Activated naive CD8-positive, alpha-beta T cell treated with anti-CD3 and anti-CD28 coated beads, Interleukin-2, amount 10 ng/mL, durations not matched to agents 7 days and 5 days (primary cell): ENCODE data around the gene TDRD12. TPM values are rescaled to one million over a fixed set of nuclear protein-coding genes. Genes with fewer than 3 reads are reported as not detected.
A peak's percentile ranks its signal among the peaks of the same experiment; 100 is the strongest.
"Not testable (repeated sequence)": the region's sequence is repeated elsewhere in the genome, so short reads cannot be mapped to it uniquely, and the experiment has no call there.

ENCODE experiments used
- ATAC-seq: fragments of 150-1000 bp; cut with Tn5 transposase; one replicate; pipeline ENCODE4 v1.10.0; 2021; ENCODE audit warnings: low read depth, moderate library complexity
- POLR2A ChIA-PET: fragments of 350-600 bp; sonication (Branson Sonifier 250); formaldehyde crosslinking; loops from one replicate; lab custom pipeline; 2021; ENCODE audit warnings: antibody characterized with exemption; lab: Charles Lee
- DNase-seq: peaks from one replicate; pipeline ENCODE4 v3.0.0; 2021
- H3K27ac Mint-ChIP-seq: one replicate; pipeline ENCODE4 v1.8.0; 2022; ENCODE audit warnings: mild to moderate bottlenecking, mixed read lengths
- H3K27me3 Mint-ChIP-seq: one replicate; pipeline ENCODE4 v1.8.0; 2022; ENCODE audit warnings: mild to moderate bottlenecking, moderate library complexity, mixed read lengths
- H3K36me3 Mint-ChIP-seq: one replicate; pipeline ENCODE4 v1.8.0; 2021; ENCODE audit warnings: mild to moderate bottlenecking, mixed read lengths
- H3K4me1 Mint-ChIP-seq: one replicate; pipeline ENCODE4 v1.8.0; 2021; ENCODE audit warnings: mixed read lengths
- H3K4me3 Mint-ChIP-seq: one replicate; pipeline ENCODE4 v1.8.0; 2022; ENCODE audit warnings: mild to moderate bottlenecking, moderate library complexity, mixed read lengths
- H3K9me3 Mint-ChIP-seq: one replicate; pipeline ENCODE4 v1.8.0; 2021; ENCODE audit warnings: mixed read lengths
- total RNA-seq, 2 experiments: library from RNA; stranded (reverse); gene quantifications; one replicate each; pipeline ENCODE4 v1.2.3, GENCODE V29; 2021

Gene TDRD12
- total RNA-seq, 2 experiments from 2014 or later = 0.26 to 0.42 TPM

GRCh38 chr19:32682317-32682716, 37.2 kb upstream of the TDRD12 start:
- no peak overlapping the region for H3K27ac Mint-ChIP-seq
- ATAC-seq (no peak), DNase-seq (no peak)
- H3K4me3 Mint-ChIP-seq = no peak overlapping the region
- H3K4me1 Mint-ChIP-seq = peaks cover 2% of the 10 kb centered on the region
- H3K36me3 Mint-ChIP-seq = no peaks in the 10 kb centered on the region
- POLR2A ChIA-PET = interaction anchor here (0.7 to 1.5 kb wide), 2 partner anchors 11 to 593 kb away, joined by 5 read pairs; no protein-coding TSS in a partner anchor
- H3K9me3 Mint-ChIP-seq = no peaks in the 10 kb centered on the region
- peaks cover 35% of the 10 kb centered on the region for H3K27me3 Mint-ChIP-seq

- Mint-ChIP-seq H3K4me1 (peaks cover 12% of the 10 kb centered on the region), H3K27ac (no peak overlapping the region), H3K9me3 (no peaks in the 10 kb centered on the region), H3K27me3 (peaks cover 5% of the 10 kb centered on the region), H3K36me3 (no peaks in the 10 kb centered on the region), H3K4me3 (no peak overlapping the region)
- POLR2A ChIA-PET = no interaction called here
- ATAC-seq (no peak), DNase-seq (no peak)
These were observed 32.6 kb upstream of the TDRD12 start for GRCh38 chr19:32686847-32687475.

GRCh38 chr19:32687681-32688080, 31.9 kb upstream of the TDRD12 start:
- POLR2A ChIA-PET = no interaction called here
- no peak for ATAC-seq
- DNase-seq = no peak
- peaks cover 13% of the 10 kb centered on the region for H3K4me1 Mint-ChIP-seq
- H3K36me3 Mint-ChIP-seq = no peaks in the 10 kb centered on the region
- no peak overlapping the region for H3K4me3 Mint-ChIP-seq
- H3K27ac Mint-ChIP-seq = no peak overlapping the region
- no peaks in the 10 kb centered on the region for H3K9me3 Mint-ChIP-seq
- H3K27me3 Mint-ChIP-seq = peaks cover 3% of the 10 kb centered on the region

GRCh38 chr19:32688311-32688710, 31.3 kb upstream of the TDRD12 start:
- Mint-ChIP-seq H3K27me3 (peaks cover 3% of the 10 kb centered on the region), H3K4me1 (peaks cover 19% of the 10 kb centered on the region), H3K27ac (no peak overlapping the region), H3K36me3 (peaks cover 3% of the 10 kb centered on the region), H3K9me3 (no peaks in the 10 kb centered on the region), H3K4me3 (no peak overlapping the region)
- POLR2A ChIA-PET = no interaction called here
- no peak for ATAC-seq
- no peak for DNase-seq

DNA sequence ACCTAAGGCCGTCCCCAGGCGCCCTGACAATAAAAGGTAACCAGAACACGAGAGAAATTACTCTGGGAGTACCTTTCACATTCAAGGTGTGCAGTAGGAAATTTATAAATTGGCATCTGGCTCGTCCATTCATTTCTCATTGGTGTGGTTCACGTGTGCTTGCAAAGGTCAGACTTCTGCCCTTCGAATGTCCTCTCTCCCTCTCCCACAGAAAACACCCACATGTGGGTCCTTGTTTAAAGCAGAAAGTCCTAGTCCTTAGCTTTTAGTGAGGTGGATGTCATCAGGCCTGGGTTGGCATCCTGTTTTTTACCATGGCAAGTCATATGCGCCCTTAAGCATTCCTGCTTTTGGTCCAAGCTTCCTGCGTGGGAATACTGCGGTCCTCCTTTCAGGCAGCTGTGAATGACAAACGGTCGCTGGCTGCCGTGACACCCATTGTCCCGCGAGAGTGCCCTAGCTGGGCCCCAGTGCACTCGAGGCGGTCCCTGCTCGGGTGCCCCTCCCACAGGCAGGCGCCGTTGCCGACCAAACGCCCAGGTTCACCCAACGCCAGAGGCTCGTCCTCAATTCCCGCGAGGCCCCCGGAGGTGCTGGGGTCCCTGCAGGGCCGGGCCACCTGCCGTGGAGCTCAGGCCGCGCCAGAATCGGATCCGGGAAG, 28.1 kb upstream of the TDRD12 start, which contains the start of gene NUDT19:
NUDT19 (plus strand) TSS at position 531 of the 661 bp plus-strand sequence. CDS start 140 bp downstream, outside the sequence.
- H3K27ac Mint-ChIP-seq = peak within 1 kb of the TSS; percentile 91
- H3K27me3 Mint-ChIP-seq = no peaks in the 10 kb centered on the region
- H3K36me3 Mint-ChIP-seq = peaks cover 20% of the 10 kb centered on the region
- H3K4me1 Mint-ChIP-seq = peaks cover 40% of the 10 kb centered on the region
- ATAC-seq (peak; percentile 80), DNase-seq (peak; percentile 83)
- no peaks in the 10 kb centered on the region for H3K9me3 Mint-ChIP-seq
- peak within 1 kb of the TSS; percentile 87 for H3K4me3 Mint-ChIP-seq
- POLR2A ChIA-PET = interaction anchor here (0.7 to 1.4 kb wide), 13 partner anchors 9 to 1482 kb away, joined by 3 to 10 read pairs (median 5); partner anchors contain the start of genes ANKRD27, CEP89, DPY19L3 and FAAP24

GRCh38 chr19:32691952-32692726, 27.4 kb upstream of the TDRD12 start:
- ATAC-seq (peak; percentile 62), DNase-seq (peak; percentile 78)
- H3K4me3 Mint-ChIP-seq = peak overlapping the region; percentile 87
- POLR2A ChIA-PET = interaction anchor here (0.5 to 1.4 kb wide), 12 partner anchors 15 to 1481 kb away, joined by 3 to 10 read pairs (median 5); partner anchors contain the start of genes ANKRD27, CEP89, DPY19L3 and FAAP24
- peaks cover 27% of the 10 kb centered on the region for H3K36me3 Mint-ChIP-seq
- peak overlapping the region; percentile 91 for H3K27ac Mint-ChIP-seq
- H3K27me3 Mint-ChIP-seq = no peaks in the 10 kb centered on the region
- peaks cover 41% of the 10 kb centered on the region for H3K4me1 Mint-ChIP-seq
- H3K9me3 Mint-ChIP-seq = no peaks in the 10 kb centered on the region

- Mint-ChIP-seq H3K4me3 (peak overlapping the region; percentile 87), H3K27me3 (no peaks in the 10 kb centered on the region), H3K4me1 (peaks cover 45% of the 10 kb centered on the region), H3K36me3 (peaks cover 33% of the 10 kb centered on the region), H3K27ac (peak overlapping the region; percentile 91), H3K9me3 (no peaks in the 10 kb centered on the region)
- no peak for ATAC-seq
- POLR2A ChIA-PET = interaction anchor here (0.5 kb wide), 2 partner anchors 101 to 263 kb away, joined by 3 to 5 read pairs; no protein-coding TSS in a partner anchor
- no peak for DNase-seq
These were observed 26.9 kb upstream of the TDRD12 start for GRCh38 chr19:32692727-32693061.

DNA sequence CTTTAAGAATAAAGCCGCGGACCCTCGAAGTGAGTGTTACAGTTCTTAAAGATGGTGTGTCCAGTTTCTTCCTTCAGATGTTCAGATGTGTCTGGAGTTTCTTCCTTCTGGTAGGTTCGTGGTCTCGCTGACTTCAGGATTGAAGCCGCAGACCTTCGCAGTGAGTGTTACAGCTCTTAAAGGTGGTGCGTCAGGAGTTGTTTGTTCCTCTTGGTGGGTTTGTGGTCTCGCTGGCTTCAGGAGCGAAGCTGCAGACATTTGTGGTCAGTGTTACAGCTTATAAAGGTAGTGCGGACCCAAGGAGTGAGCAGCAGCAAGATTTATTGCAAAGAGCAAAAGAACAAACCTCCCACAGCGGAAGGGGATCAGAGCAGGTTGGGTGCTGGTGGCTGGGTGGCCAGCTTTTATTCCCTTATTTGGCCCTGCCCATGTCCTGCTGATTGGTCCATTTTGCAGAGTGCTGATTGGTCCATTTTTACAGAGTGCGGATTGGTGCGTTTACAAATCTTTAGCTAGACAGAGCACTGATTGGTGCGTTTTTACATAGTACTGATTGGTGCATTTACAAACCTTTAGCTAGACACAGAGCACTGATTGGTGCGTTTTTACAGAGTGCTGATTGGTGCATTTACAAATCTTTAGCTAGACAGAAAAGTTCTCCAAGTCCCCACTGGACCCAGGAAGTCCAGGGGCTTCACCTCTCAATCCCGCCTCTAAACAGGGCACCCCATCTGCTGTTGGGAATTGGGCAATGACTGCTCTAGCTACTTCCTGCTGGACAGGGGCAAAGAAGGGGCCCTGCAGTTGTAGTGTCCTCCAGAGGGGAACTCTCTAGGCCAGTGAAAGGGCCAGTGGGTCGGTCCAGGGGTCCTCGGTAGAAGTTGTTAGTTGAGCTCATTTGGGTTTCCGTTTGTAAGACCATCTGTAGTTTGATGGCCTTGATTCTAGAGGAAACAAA, 26.1 kb upstream of the TDRD12 start:
- not testable (repeated sequence) for H3K27me3 Mint-ChIP-seq, H3K9me3 Mint-ChIP-seq
- POLR2A ChIA-PET = interaction anchor here (0.7 kb wide), 3 partner anchors 11 to 347 kb away, joined by 3 to 5 read pairs (median 3); no protein-coding TSS in a partner anchor
- peak overlapping the region; percentile 91 for H3K27ac Mint-ChIP-seq
- peak overlapping the region; percentile 87 for H3K4me3 Mint-ChIP-seq
- peaks cover 50% of the 10 kb centered on the region for H3K4me1 Mint-ChIP-seq
- H3K36me3 Mint-ChIP-seq = peaks cover 40% of the 10 kb centered on the region
- peak; percentile 43 for DNase-seq
- ATAC-seq = peak; percentile 4

DNA sequence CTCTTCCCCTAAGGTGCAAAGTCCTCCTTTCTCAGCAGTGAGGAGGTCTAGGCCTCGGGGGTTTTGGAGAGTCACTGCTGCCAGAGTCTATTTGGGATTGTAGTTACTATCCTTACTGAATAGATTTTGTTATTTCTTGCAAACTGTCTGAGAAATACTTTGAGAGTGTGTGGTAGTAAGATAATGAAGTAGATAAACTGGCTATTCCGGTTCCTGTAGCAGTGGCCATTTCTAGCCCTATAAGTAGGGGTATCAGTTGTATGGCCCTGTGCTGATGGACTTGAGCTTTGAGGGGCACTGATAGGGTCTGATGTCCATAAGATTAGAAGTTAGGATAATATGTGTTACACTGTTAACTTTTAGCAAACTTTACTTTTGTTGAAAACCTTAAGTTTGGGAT, 25.3 kb upstream of the TDRD12 start:
- Mint-ChIP-seq H3K4me1 (peaks cover 50% of the 10 kb centered on the region), H3K4me3 (peak overlapping the region; percentile 87), H3K36me3 (peaks cover 49% of the 10 kb centered on the region)
- POLR2A ChIA-PET, ATAC-seq, H3K9me3 Mint-ChIP-seq, H3K27me3 Mint-ChIP-seq, DNase-seq, H3K27ac Mint-ChIP-seq: not testable (repeated sequence)

GRCh38 chr19:32694851-32695250, 24.7 kb upstream of the TDRD12 start:
- H3K27ac Mint-ChIP-seq, DNase-seq, H3K9me3 Mint-ChIP-seq, H3K27me3 Mint-ChIP-seq, ATAC-seq, POLR2A ChIA-PET: not testable (repeated sequence)
- H3K4me1 Mint-ChIP-seq = peaks cover 50% of the 10 kb centered on the region
- peaks cover 54% of the 10 kb centered on the region for H3K36me3 Mint-ChIP-seq
- H3K4me3 Mint-ChIP-seq = peak overlapping the region; percentile 87

- H3K27me3 Mint-ChIP-seq, POLR2A ChIA-PET, DNase-seq, ATAC-seq, H3K9me3 Mint-ChIP-seq: not testable (repeated sequence)
- peak overlapping the region; percentile 15 for H3K27ac Mint-ChIP-seq
- H3K4me1 Mint-ChIP-seq = peaks cover 48% of the 10 kb centered on the region
- H3K4me3 Mint-ChIP-seq = peak overlapping the region; percentile 60
- peaks cover 61% of the 10 kb centered on the region for H3K36me3 Mint-ChIP-seq
These were observed 24.1 kb upstream of the TDRD12 start for GRCh38 chr19:32695506-32695905.

GRCh38 chr19:32696771-32697170, 22.8 kb upstream of the TDRD12 start:
- POLR2A ChIA-PET, H3K27me3 Mint-ChIP-seq, H3K9me3 Mint-ChIP-seq, DNase-seq, ATAC-seq, H3K4me3 Mint-ChIP-seq, H3K27ac Mint-ChIP-seq: not testable (repeated sequence)
- Mint-ChIP-seq H3K4me1 (peaks cover 43% of the 10 kb centered on the region), H3K36me3 (peaks cover 70% of the 10 kb centered on the region)
